Subcutaneous abdominal adipose tissue (tissue), 5 donors: ENCODE measurements around the gene MSI2.

Experiments used
- H3K27ac ChIP-seq: one replicate; pipeline ENCODE4 v1.7.0; 2013; ENCODE audit warnings: low read depth, mild to moderate bottlenecking, inconsistent platforms, low read length, moderate library complexity
- H3K27me3 ChIP-seq, 5 donors: one replicate each; pipeline ENCODE4 v1.7.0; 2013; ENCODE audit warnings: low read length in 5 of 5, inconsistent platforms in 1 of 5; ENCODE audit not compliant: control insufficient read depth in 5 of 5, insufficient read depth in 4 of 5
- H3K36me3 ChIP-seq, 5 donors: one replicate each; pipeline ENCODE4 v1.7.0; 2013; ENCODE audit warnings: low read length in 5 of 5; ENCODE audit not compliant: control insufficient read depth in 5 of 5, insufficient read depth in 5 of 5
- H3K4me1 ChIP-seq, 5 donors: one replicate each; pipeline ENCODE4 v1.7.0; 2013; ENCODE audit warnings: low read length in 5 of 5, mild to moderate bottlenecking in 3 of 5, moderate library complexity in 1 of 5; ENCODE audit not compliant: control insufficient read depth in 5 of 5, insufficient read depth in 5 of 5
- H3K4me3 ChIP-seq, 5 donors: one replicate each; pipeline ENCODE4 v1.7.0; 2013; ENCODE audit warnings: low read length in 5 of 5, low read depth in 1 of 5
- H3K9ac ChIP-seq, 5 donors: one replicate each; pipeline ENCODE4 v1.7.0; 2013; ENCODE audit warnings: low read length in 5 of 5, mild to moderate bottlenecking in 4 of 5, moderate library complexity in 3 of 5
- H3K9me3 ChIP-seq, 5 donors: one replicate each; pipeline ENCODE4 v1.7.0; 2013; ENCODE audit warnings: low read length in 5 of 5; ENCODE audit not compliant: control insufficient read depth in 5 of 5
- donor health status: healthy.
- donor health status: healthy.
- donor health status: healthy.
- donor health status: healthy.
- donor health status: healthy.

Gene MSI2

GRCh38 chr17:57349541-57350247 lies 93.4 kb downstream of the MSI2 start:
- H3K36me3 ChIP-seq, result peaks cover 0 to 6% (median 4%) of the 10 kb centered on the region in 5 donors
- peaks cover 0 to 4% (median 0%) of the 10 kb centered on the region in 5 donors for H3K4me1 ChIP-seq
- H3K9ac ChIP-seq, result no peak overlapping the region
- H3K27ac ChIP-seq, result no peak overlapping the region
- H3K9me3 ChIP-seq, result no peaks in the 10 kb centered on the region
- no peak overlapping the region for H3K4me3 ChIP-seq
- H3K27me3 ChIP-seq, result no peaks in the 10 kb centered on the region

- H3K36me3 ChIP-seq, result peaks cover 0 to 6% (median 4%) of the 10 kb centered on the region in 5 donors
- no peaks in the 10 kb centered on the region for H3K9me3 ChIP-seq
- H3K4me1 ChIP-seq, result peaks cover 0 to 4% (median 0%) of the 10 kb centered on the region in 5 donors
- no peak overlapping the region for H3K9ac ChIP-seq
- no peak overlapping the region for H3K4me3 ChIP-seq
- no peak overlapping the region for H3K27ac ChIP-seq
- no peaks in the 10 kb centered on the region for H3K27me3 ChIP-seq
These were observed 93.9 kb downstream of the MSI2 start for GRCh38 chr17:57350266-57350665.

GRCh38 chr17:57352665-57353175 lies 96.4 kb downstream of the MSI2 start:
- H3K9me3 ChIP-seq, result no peaks in the 10 kb centered on the region
- no peaks in the 10 kb centered on the region for H3K27me3 ChIP-seq
- H3K27ac ChIP-seq, result no peak overlapping the region
- H3K4me1 ChIP-seq, result peaks cover 0 to 4% (median 0%) of the 10 kb centered on the region in 5 donors
- no peak overlapping the region for H3K9ac ChIP-seq
- H3K4me3 ChIP-seq, result no peak overlapping the region
- H3K36me3 ChIP-seq, result peaks cover 0 to 6% (median 4%) of the 10 kb centered on the region in 5 donors

- Histone ChIP-seq H3K4me3 (no peak overlapping the region), H3K27me3 (no peaks in the 10 kb centered on the region), H3K9me3 (no peaks in the 10 kb centered on the region), H3K4me1 (peaks cover 0 to 4% (median 0%) of the 10 kb centered on the region in 5 donors), H3K27ac (no peak overlapping the region), H3K9ac (no peak overlapping the region), H3K36me3 (no peaks in the 10 kb centered on the region)
These were observed 98.3 kb downstream of the MSI2 start for GRCh38 chr17:57354673-57355072.

- H3K27me3 ChIP-seq, result no peaks in the 10 kb centered on the region
- H3K36me3 ChIP-seq, result no peaks in the 10 kb centered on the region
- H3K4me3 ChIP-seq, result no peak overlapping the region
- H3K27ac ChIP-seq, result no peak overlapping the region
- no peak overlapping the region for H3K9ac ChIP-seq
- H3K9me3 ChIP-seq, result no peaks in the 10 kb centered on the region
- H3K4me1 ChIP-seq, result peaks cover 0 to 4% (median 0%) of the 10 kb centered on the region in 5 donors
These were observed 99.0 kb downstream of the MSI2 start for GRCh38 chr17:57355090-57355859.

- H3K36me3 ChIP-seq, result no peaks in the 10 kb centered on the region
- H3K4me1 ChIP-seq, result peaks cover 0 to 4% (median 0%) of the 10 kb centered on the region in 5 donors
- H3K27me3 ChIP-seq, result no peaks in the 10 kb centered on the region
- no peaks in the 10 kb centered on the region for H3K9me3 ChIP-seq
- H3K27ac ChIP-seq, result no peak overlapping the region
- no peak overlapping the region for H3K4me3 ChIP-seq
- no peak overlapping the region for H3K9ac ChIP-seq
These were observed 99.9 kb downstream of the MSI2 start for GRCh38 chr17:57356153-57356718.

- Histone ChIP-seq H3K27ac (no peak overlapping the region), H3K4me1 (peaks cover 0 to 4% (median 0%) of the 10 kb centered on the region in 5 donors), H3K9ac (no peak overlapping the region), H3K4me3 (no peak overlapping the region), H3K9me3 (no peaks in the 10 kb centered on the region), H3K36me3 (no peaks in the 10 kb centered on the region), H3K27me3 (no peaks in the 10 kb centered on the region)
These were observed 100.5 kb downstream of the MSI2 start for GRCh38 chr17:57356719-57357391.

GRCh38 chr17:57357392-57357784 lies 101.1 kb downstream of the MSI2 start:
- H3K27ac ChIP-seq, result no peak overlapping the region
- no peak overlapping the region for H3K9ac ChIP-seq
- H3K4me3 ChIP-seq, result no peak overlapping the region

GRCh38 chr17:57357830-57358430 lies 101.6 kb downstream of the MSI2 start:
- no peaks in the 10 kb centered on the region for H3K4me1 ChIP-seq
- H3K9ac ChIP-seq, result no peak overlapping the region
- no peaks in the 10 kb centered on the region for H3K27me3 ChIP-seq
- no peaks in the 10 kb centered on the region for H3K36me3 ChIP-seq
- no peak overlapping the region for H3K27ac ChIP-seq
- H3K9me3 ChIP-seq, result no peaks in the 10 kb centered on the region
- H3K4me3 ChIP-seq, result no peak overlapping the region

More at GRCh38 chr17:57357392-57357784, 101.1 kb downstream of the MSI2 start:
- H3K9me3 ChIP-seq, result no peaks in the 10 kb centered on the region
- peaks cover 0 to 4% (median 0%) of the 10 kb centered on the region in 5 donors for H3K4me1 ChIP-seq
- H3K27me3 ChIP-seq, result no peaks in the 10 kb centered on the region
- H3K36me3 ChIP-seq, result no peaks in the 10 kb centered on the region
